ENCODE results near the gene TRIM17.
A peak's percentile ranks its signal among the peaks of the same experiment; 100 is the strongest.

TRIM17 gene

DNA sequence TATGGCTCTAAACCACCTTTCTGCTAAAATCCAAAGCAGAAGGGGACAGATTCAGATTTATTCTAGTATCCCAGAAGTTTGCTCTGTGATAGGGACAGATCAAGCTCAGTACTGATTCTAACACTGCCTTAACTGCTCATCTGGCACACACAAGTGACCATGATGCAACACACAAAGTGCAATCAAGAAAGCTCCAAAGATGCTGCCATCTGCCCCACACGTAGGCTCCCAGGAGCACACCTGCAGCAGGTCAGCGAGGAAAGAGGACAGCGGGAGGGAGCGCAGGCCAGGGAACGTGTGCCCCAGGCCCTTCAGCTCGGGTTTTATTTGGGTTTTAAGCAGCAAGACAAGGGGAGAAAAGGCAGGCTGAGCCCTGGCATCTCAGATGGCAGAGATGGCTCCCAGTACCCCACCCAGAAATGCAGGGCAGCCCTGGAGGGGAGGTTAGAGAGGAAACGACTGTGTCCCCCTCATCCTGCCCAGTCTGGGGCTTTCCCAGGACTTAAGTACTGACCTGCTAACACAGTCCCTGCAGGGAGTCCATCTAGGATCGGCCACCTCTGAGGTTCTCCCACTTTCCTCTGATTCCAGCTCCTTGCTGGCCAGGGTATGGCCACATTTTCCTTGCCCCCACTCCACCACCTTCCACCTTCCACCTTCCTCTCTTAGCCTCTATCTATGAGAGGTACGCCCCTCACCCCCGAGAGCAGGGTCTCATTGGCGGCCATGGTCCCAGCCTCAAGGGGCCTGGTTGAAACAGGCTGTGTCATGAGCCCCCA, 11.3 kb downstream of the TRIM17 start (continued):
- TF ChIP-seq PATZ1 (tag by site-specific recombination; IDR thresholded peaks at IDR 0.05) = peak; percentile 60
- peak; percentile 53; the same call in 1 of the 2 replicates for TF ChIP-seq ZBTB48 (tag by site-specific recombination; IDR thresholded peaks at IDR 0.05)
- TF ChIP-seq ZBTB8A (tag by site-specific recombination; IDR thresholded peaks at IDR 0.05) = no peak
- TF ChIP-seq ZNF138 (tag by site-specific recombination; IDR thresholded peaks at IDR 0.05; ENCODE audit: borderline replicate concordance) = no peak
- TF ChIP-seq, protein P1, sequence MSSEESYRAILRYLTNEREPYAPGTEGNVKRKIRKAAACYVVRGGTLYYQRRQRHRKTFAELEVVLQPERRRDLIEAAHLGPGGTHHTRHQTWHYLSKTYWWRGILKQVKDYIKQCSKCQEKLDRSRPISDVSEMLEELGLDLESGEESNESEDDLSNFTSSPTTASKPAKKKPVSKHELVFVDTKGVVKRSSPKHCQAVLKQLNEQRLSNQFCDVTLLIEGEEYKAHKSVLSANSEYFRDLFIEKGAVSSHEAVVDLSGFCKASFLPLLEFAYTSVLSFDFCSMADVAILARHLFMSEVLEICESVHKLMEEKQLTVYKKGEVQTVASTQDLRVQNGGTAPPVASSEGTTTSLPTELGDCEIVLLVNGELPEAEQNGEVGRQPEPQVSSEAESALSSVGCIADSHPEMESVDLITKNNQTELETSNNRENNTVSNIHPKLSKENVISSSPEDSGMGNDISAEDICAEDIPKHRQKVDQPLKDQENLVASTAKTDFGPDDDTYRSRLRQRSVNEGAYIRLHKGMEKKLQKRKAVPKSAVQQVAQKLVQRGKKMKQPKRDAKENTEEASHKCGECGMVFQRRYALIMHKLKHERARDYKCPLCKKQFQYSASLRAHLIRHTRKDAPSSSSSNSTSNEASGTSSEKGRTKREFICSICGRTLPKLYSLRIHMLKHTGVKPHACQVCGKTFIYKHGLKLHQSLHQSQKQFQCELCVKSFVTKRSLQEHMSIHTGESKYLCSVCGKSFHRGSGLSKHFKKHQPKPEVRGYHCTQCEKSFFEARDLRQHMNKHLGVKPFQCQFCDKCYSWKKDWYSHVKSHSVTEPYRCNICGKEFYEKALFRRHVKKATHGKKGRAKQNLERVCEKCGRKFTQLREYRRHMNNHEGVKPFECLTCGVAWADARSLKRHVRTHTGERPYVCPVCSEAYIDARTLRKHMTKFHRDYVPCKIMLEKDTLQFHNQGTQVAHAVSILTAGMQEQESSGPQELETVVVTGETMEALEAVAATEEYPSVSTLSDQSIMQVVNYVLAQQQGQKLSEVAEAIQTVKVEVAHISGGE (tag by site-specific recombination; conservative IDR thresholded peaks at IDR 0.05; ENCODE audit: low read depth) = no peak
- no peak for TF ChIP-seq ZSCAN30 (tag by site-specific recombination; IDR thresholded peaks at IDR 0.05)
- TF ChIP-seq KLF10 (tag by site-specific recombination; IDR thresholded peaks at IDR 0.05) = no peak
- TF ChIP-seq ZNF792 (tag by site-specific recombination; IDR thresholded peaks at IDR 0.05) = no peak
- TF ChIP-seq ZNF677 (tag by site-specific recombination; IDR thresholded peaks at IDR 0.05) = no peak; the same call in 1 of the 2 replicates
- peak; percentile 64 for TF ChIP-seq GLIS1 (tag by site-specific recombination; IDR thresholded peaks at IDR 0.05)
- TF ChIP-seq, protein P2, sequence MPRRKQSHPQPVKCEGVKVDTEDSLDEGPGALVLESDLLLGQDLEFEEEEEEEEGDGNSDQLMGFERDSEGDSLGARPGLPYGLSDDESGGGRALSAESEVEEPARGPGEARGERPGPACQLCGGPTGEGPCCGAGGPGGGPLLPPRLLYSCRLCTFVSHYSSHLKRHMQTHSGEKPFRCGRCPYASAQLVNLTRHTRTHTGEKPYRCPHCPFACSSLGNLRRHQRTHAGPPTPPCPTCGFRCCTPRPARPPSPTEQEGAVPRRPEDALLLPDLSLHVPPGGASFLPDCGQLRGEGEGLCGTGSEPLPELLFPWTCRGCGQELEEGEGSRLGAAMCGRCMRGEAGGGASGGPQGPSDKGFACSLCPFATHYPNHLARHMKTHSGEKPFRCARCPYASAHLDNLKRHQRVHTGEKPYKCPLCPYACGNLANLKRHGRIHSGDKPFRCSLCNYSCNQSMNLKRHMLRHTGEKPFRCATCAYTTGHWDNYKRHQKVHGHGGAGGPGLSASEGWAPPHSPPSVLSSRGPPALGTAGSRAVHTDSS (tag by site-specific recombination; IDR thresholded peaks at IDR 0.05) = no peak
- no peak for TF ChIP-seq BCL11A (tag by site-specific recombination; IDR thresholded peaks at IDR 0.05; ENCODE audit: low read depth)
- no peak for TF ChIP-seq ZNF701 (tag by site-specific recombination; IDR thresholded peaks at IDR 0.05)
- no peak for TF ChIP-seq ZNF132 (tag by site-specific recombination; IDR thresholded peaks at IDR 0.05; ENCODE audit: borderline replicate concordance)
- no peak for TF ChIP-seq HOXD13 (CRISPR knock-in tag; IDR thresholded peaks at IDR 0.05; ENCODE audit: borderline replicate concordance)
- peak; percentile 32; the same call in 1 of the 2 replicates for TF ChIP-seq ZBTB17 (tag by site-specific recombination; IDR thresholded peaks at IDR 0.05)
- TF ChIP-seq ZIC2 (tag by site-specific recombination; IDR thresholded peaks at IDR 0.05) = no peak
- no peak for TF ChIP-seq FEZF1 (tag by site-specific recombination; IDR thresholded peaks at IDR 0.05)

DNA sequence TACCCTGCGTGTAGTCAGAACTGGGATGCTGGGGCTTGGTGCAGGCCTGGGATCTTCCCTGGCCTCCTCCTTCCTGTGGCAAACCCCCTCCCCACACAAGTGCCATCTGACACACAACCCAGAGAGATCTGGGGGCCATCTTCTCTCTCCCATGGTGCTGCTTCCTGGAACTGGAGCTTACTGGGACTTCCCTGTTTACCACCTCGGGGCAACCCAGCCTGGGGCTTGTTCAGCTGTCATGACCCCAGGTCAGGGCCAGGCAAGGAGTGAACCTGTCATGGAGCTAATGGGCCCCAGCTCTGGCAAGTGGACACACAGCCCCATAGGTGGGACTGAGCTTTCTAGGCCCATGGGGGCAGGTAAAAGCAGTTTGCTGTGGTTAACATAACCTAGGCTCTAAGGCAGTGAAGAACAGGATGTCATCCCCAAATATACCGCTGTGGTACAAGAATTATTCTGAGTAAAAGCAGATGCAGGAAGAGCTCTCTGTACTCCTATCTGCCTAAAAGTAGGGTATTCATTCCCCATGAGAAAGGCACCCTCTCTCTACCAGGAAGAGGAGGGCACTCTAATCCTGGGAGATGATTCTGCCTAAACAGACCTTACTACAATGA, 12.4 kb downstream of the TRIM17 start:
- H3K27ac ChIP-seq (ENCODE audit: extremely low read depth, low read depth, low read length) = no peak overlapping the region
- no peaks in the 10 kb centered on the region for H3K9me3 ChIP-seq (ENCODE audit: control insufficient read depth, insufficient read depth, low read depth, low read length)
- ChIA-PET POLR2A (interaction anchor here (1.2 to 2.4 kb wide), 2 partner anchors 11 to 21 kb away, joined by 3 to 10 read pairs; a partner anchor contains a TSS), CTCF (interaction anchor here (1.2 to 1.9 kb wide), 2 partner anchors 16 to 24 kb away, joined by 3 to 6 read pairs; no protein-coding TSS in a partner anchor)
- peaks cover 11% of the 10 kb centered on the region for H3K4me1 ChIP-seq (ENCODE audit: control insufficient read depth, insufficient read depth, low read length)
- no peak overlapping the region for H3K4me3 ChIP-seq (ENCODE audit: low read depth, low read length)
- H3K36me3 ChIP-seq (ENCODE audit: control insufficient read depth in 2 of 2, insufficient read depth in 1 of 2, low read length in 2 of 2) = peaks cover 0 to 55% of the 10 kb centered on the region in 2 experiments; a peak in 2 of 3 replicates
- TF ChIP-seq ZNF791 (tag by site-specific recombination; IDR thresholded peaks at IDR 0.05) (no peak), BCL11A (tag by site-specific recombination; IDR thresholded peaks at IDR 0.05; ENCODE audit: low read depth) (no peak), PRDM1 (tag by site-specific recombination; IDR thresholded peaks at IDR 0.05) (no peak), ZNF133 (tag by site-specific recombination; IDR thresholded peaks at IDR 0.05) (no peak), HOXC10 (CRISPR knock-in tag; IDR thresholded peaks at IDR 0.05) (no peak), KLF1 (tag by site-specific recombination; IDR thresholded peaks at IDR 0.05) (no peak), ZBTB7A (tag by site-specific recombination; IDR thresholded peaks at IDR 0.05; ENCODE audit: low read depth) (no peak), ZNF26 (tag by site-specific recombination; IDR thresholded peaks at IDR 0.05) (no peak), ZNF10 (tag by site-specific recombination; IDR thresholded peaks at IDR 0.05) (no peak), ZBTB17 (tag by site-specific recombination; IDR thresholded peaks at IDR 0.05) (no peak)
- TF ChIP-seq, protein P3, sequence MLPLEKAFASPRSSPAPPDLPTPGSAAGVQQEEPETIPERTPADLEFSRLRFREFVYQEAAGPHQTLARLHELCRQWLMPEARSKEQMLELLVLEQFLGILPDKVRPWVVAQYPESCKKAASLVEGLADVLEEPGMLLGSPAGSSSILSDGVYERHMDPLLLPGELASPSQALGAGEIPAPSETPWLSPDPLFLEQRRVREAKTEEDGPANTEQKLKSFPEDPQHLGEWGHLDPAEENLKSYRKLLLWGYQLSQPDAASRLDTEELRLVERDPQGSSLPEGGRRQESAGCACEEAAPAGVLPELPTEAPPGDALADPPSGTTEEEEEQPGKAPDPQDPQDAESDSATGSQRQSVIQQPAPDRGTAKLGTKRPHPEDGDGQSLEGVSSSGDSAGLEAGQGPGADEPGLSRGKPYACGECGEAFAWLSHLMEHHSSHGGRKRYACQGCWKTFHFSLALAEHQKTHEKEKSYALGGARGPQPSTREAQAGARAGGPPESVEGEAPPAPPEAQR (tag by site-specific recombination; IDR thresholded peaks at IDR 0.05) = no peak

Measured in HEK293 (cell line).